ENCODE results near the gene AUP1.

Gene AUP1

DNA sequence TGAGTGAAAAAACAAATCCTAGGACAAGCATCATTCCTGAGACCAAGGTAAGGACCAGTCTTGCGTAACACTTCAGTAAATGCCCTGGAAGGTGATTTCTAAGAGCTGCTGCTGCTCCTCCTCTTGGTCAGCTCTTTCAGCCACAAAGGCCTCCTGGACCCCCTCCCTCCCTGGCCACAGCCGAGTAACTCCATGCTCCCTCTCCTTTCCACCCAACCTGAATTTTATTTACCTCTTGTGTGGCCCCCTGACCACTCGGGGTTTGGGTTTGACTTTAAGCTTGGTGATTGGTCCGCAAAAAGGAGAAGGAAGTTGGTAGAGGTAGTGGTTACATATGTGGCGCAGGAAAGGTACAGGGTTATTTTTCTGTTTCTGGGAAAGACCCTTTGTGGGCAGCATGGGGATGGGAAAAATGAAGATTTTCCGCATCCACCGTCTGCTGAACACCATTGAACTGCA is 9.4 kb upstream of the AUP1 start:
- DNase-seq (no peak), ATAC-seq (replicated peaks) (no peak)
- Mint-ChIP-seq H3K27ac (no peak overlapping the region), H3K4me3 (no peak overlapping the region), H3K9me3 (no peaks in the 10 kb centered on the region), H3K27me3 (peaks cover 43 to 45% of the 10 kb centered on the region in 2 donors), H3K36me3 (ENCODE audit: insufficient read depth) (peaks cover 4% of the 10 kb centered on the region), H3K4me1 (ENCODE audit: low read depth in 2 of 2) (peaks cover 0 to 3% of the 10 kb centered on the region in 2 donors)

DNA sequence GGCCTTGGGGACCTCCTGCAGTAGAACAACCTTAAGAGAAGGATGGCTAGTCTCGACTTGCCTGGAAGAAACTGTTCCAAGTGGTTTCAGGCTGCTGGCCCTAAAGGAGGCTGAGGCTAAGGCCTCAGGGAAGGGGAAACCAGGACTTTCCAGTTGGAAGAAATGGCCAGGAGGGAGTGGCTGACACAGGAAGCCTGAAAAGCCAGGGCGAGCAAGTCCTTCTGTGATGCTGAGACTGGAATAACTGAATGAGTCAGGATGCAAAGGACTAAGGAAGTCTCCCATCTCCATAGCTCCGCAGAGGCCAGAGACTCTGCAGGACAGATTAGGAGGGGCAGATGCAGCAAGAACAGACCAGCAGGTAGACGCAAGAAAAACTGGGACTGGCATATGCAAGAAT is 7.6 kb upstream of the AUP1 start:
- H3K36me3 Mint-ChIP-seq (ENCODE audit: insufficient read depth) = peaks cover 4% of the 10 kb centered on the region
- DNase-seq = no peak
- H3K4me3 Mint-ChIP-seq = no peak overlapping the region
- no peak for ATAC-seq (replicated peaks)
- peaks cover 30 to 37% of the 10 kb centered on the region in 2 donors for H3K27me3 Mint-ChIP-seq
- peaks cover 2 to 5% of the 10 kb centered on the region in 2 donors for H3K4me1 Mint-ChIP-seq (ENCODE audit: low read depth in 2 of 2)
- H3K27ac Mint-ChIP-seq = no peak overlapping the region
- H3K9me3 Mint-ChIP-seq = no peaks in the 10 kb centered on the region

DNA sequence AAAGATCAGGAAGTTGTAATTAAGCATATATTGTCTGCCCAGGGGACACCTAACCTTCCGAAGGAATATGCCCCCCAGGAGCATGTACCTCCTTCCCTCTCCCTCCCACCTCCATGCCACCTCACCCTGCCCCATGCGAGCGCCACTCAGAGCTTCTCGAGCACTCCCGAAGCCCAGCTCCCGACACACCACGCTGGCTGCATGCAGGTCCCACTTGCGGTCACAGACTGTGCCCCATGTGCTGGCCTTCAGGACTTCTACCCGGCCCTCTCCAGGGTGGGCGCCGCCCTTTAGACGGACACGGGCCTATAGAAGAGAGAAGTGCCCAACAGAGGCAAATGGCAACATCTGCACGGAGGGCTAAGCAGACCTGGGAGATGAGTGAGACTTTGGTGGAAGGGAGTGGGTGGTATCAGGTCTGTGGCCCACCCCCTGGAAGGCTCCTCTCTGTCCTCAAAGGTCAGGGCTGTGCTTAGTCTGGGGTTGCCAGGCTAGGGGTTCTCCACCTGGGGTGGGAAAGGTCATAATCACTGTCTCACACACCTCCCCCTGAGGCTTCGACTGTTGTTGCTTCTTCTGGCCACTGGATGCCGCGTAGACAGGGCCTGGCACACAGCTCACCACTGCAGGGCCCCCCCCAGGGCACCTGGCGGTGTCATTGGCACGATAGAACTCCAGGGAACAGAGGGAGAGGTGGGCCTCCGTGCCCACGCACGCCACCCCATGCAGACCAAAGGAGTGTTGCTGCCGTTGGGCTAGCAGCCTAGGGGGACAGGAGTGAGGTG is 6.9 kb upstream of the AUP1 start:
- Mint-ChIP-seq H3K9me3 (no peaks in the 10 kb centered on the region), H3K36me3 (ENCODE audit: insufficient read depth) (peaks cover 4% of the 10 kb centered on the region), H3K4me1 (ENCODE audit: low read depth in 2 of 2) (peaks cover 7 to 10% of the 10 kb centered on the region in 2 donors), H3K4me3 (no peak overlapping the region), H3K27me3 (peaks cover 28 to 34% of the 10 kb centered on the region in 2 donors), H3K27ac (peak overlapping the region in 1 of 2 donors; percentile 52)
- no peak for DNase-seq
- ATAC-seq (replicated peaks) = no peak

DNA sequence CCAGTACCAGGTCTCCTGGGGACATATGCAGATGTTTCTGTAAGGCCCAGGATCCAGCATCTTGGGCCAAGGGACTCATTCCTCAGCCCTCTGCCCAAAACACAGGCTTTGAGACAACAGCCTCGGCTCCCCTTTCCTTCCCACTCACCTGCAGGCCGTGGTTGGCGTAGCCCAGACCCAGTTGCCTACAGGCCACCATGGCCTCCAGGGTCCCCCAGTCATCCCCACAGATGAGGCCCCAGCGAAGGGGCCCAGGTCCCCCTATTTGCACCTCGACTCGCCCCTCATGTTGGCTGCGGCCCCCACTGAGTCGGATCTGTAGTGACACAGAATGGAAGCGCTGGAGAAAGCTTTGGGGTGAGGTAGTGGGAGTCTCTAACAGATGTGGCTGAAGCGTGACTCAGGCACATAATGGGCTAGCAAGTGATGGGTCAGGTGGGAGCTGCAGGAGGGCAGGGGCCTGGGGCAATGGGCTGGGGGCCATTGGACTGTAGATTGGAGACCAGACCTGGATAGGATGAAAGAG is 6.0 kb upstream of the AUP1 start:
- no peak overlapping the region for H3K4me3 Mint-ChIP-seq
- no peaks in the 10 kb centered on the region for H3K9me3 Mint-ChIP-seq
- H3K27me3 Mint-ChIP-seq = peaks cover 28 to 34% of the 10 kb centered on the region in 2 donors
- H3K4me1 Mint-ChIP-seq (ENCODE audit: low read depth in 2 of 2) = peaks cover 15 to 18% of the 10 kb centered on the region in 2 donors
- peaks cover 5% of the 10 kb centered on the region for H3K36me3 Mint-ChIP-seq (ENCODE audit: insufficient read depth)
- ATAC-seq (replicated peaks) (no peak), DNase-seq (no peak)
- H3K27ac Mint-ChIP-seq = peak overlapping the region in 1 of 2 donors; percentile 52

DNA sequence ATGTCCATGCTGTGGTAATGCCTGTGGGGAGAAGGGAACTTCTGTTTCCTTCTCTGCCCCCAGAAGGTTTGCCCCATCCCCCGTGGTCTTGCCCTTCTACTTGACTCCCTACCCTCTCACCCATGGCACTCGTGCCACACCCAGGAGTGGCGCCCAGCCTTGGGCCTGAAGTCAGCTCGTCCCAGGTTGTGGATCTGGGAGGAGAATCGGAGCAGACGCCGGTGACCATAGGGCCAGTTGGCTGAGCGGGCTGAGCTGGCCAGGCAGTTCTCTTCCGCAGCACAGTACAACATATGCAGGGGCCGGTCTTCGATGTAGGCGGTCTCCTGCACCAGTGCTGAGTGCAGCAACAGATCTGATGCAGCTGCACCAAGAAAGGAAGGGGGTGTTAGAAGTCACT is 4.9 kb upstream of the AUP1 start:
- Mint-ChIP-seq H3K27ac (no peak overlapping the region), H3K4me1 (ENCODE audit: low read depth in 2 of 2) (peaks cover 15 to 21% of the 10 kb centered on the region in 2 donors), H3K36me3 (ENCODE audit: insufficient read depth) (peaks cover 15% of the 10 kb centered on the region), H3K27me3 (peaks cover 22 to 26% of the 10 kb centered on the region in 2 donors), H3K9me3 (no peaks in the 10 kb centered on the region), H3K4me3 (no peak overlapping the region)
- no peak for DNase-seq
- ATAC-seq (replicated peaks) = no peak

DNA sequence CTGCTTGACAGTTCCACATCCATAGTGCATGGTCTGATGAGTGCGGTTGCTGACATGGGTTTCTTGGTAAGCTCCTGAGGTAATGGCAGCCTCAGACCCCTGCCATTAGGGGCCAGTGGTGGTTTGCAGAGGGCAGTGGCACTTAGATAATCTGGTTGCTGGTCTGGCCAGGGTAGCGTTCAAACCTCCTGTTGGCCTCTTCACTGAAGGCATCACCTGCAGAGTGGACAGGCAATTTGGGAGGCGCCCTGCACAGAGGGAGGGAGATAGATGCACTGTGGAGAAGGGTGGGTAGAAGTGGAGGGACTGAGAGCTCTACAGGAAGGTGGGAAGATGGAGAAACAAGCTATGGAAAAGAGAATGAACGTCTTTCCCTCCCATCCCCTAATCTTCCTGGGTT is 4.0 kb upstream of the AUP1 start:
- peaks cover 16 to 17% of the 10 kb centered on the region in 2 donors for H3K27me3 Mint-ChIP-seq
- no peak overlapping the region for H3K4me3 Mint-ChIP-seq
- DNase-seq (no peak), ATAC-seq (replicated peaks) (no peak)
- H3K36me3 Mint-ChIP-seq (ENCODE audit: insufficient read depth) = peaks cover 19% of the 10 kb centered on the region
- H3K9me3 Mint-ChIP-seq = no peaks in the 10 kb centered on the region
- H3K4me1 Mint-ChIP-seq (ENCODE audit: low read depth in 2 of 2) = peaks cover 21 to 26% of the 10 kb centered on the region in 2 donors
- peak overlapping the region in 1 of 2 donors; percentile 46 for H3K27ac Mint-ChIP-seq

DNA sequence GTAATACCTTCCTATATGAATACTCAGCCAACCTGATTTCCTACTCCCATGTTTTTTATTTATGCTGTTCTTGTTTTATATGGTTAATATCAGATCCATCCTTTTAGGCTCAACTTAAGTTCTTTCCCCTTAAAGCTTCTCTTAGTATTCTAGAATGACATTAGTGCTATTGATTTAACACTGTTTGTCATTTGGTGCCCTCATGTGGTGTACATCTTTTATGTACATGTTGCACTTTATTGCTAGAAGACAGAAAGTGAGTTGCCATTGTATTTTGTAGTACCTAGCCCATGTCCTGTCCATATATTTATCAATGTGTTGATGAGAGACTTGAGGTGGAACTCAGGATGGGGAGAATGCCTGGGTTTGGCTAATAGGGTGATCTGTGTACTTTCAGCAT is 2.7 kb upstream of the AUP1 start:
- Mint-ChIP-seq H3K4me3 (peak overlapping the region in 1 of 2 donors; percentile 42), H3K4me1 (ENCODE audit: low read depth in 2 of 2) (peaks cover 27 to 34% of the 10 kb centered on the region in 2 donors), H3K27ac (peak overlapping the region in 1 of 2 donors; percentile 92), H3K9me3 (no peaks in the 10 kb centered on the region), H3K27me3 (peaks cover 4% of the 10 kb centered on the region in 2 donors), H3K36me3 (ENCODE audit: insufficient read depth) (peaks cover 28% of the 10 kb centered on the region)
- ATAC-seq (replicated peaks) (no peak), DNase-seq (no peak)

DNA sequence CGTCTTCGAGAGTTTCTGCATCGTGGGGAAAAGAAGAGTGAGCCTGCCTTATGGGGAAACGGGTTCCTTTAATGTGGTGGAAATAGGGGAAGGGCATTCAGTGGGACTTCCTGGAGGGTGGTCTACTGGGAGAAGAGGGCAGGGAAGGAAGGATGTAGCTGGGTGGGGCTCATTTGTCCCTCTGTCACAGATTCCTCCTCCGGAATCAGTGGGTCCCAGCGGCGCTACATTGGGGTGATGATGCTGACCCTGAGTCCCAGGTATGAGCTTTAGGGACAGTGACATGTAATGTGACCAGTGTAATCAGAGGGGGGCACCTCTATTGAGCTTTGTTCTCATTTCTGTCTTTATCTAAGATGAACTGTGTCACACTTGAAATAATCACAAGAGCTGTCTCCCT is 2.2 kb upstream of the AUP1 start:
- no peaks in the 10 kb centered on the region for H3K9me3 Mint-ChIP-seq
- H3K27me3 Mint-ChIP-seq = no peaks in the 10 kb centered on the region
- H3K4me3 Mint-ChIP-seq = peak overlapping the region in 1 of 2 donors; percentile 42
- H3K27ac Mint-ChIP-seq = peak overlapping the region; percentile 92 to 98
- DNase-seq = no peak
- no peak for ATAC-seq (replicated peaks)
- H3K36me3 Mint-ChIP-seq (ENCODE audit: insufficient read depth) = peaks cover 34% of the 10 kb centered on the region
- peaks cover 27 to 37% of the 10 kb centered on the region in 2 donors for H3K4me1 Mint-ChIP-seq (ENCODE audit: low read depth in 2 of 2)

DNA sequence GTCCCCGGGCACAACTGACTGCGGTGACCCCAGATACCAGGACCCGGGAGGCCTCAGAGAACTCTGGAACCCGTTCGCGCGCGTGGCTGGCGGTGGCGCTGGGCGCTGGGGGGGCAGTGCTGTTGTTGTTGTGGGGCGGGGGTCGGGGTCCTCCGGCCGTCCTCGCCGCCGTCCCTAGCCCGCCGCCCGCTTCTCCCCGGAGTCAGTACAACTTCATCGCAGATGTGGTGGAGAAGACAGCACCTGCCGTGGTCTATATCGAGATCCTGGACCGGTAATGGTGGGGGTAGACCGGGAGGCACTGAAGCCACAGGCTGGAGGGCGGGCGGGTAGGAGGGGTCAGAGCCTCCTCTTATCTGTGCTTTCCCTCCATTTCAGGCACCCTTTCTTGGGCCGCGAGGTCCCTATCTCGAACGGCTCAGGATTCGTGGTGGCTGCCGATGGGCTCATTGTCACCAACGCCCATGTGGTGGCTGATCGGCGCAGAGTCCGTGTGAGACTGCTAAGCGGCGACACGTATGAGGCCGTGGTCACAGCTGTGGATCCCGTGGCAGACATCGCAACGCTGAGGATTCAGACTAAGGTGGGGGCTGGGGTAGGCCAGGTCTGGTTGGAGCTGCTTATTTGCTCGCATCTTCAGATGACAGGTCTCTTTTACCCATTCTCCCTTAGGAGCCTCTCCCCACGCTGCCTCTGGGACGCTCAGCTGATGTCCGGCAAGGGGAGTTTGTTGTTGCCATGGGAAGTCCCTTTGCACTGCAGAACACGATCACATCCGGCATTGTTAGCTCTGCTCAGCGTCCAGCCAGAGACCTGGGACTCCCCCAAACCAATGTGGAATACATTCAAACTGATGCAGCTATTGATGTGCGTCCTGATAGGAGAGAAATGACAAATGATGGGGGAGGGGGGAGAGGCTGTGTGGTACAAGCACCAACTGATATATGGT is 1.0 kb upstream of the AUP1 start:
- Mint-ChIP-seq H3K4me3 (peak overlapping the region; percentile 86 to 95), H3K9me3 (no peaks in the 10 kb centered on the region), H3K36me3 (ENCODE audit: insufficient read depth) (peaks cover 42% of the 10 kb centered on the region), H3K4me1 (ENCODE audit: low read depth in 2 of 2) (peaks cover 27 to 39% of the 10 kb centered on the region in 2 donors), H3K27ac (peak overlapping the region; percentile 92 to 98), H3K27me3 (no peaks in the 10 kb centered on the region)
- peak; percentile 66 to 72 (median 70) for DNase-seq
- ATAC-seq (replicated peaks) = peak; percentile 60

DNA sequence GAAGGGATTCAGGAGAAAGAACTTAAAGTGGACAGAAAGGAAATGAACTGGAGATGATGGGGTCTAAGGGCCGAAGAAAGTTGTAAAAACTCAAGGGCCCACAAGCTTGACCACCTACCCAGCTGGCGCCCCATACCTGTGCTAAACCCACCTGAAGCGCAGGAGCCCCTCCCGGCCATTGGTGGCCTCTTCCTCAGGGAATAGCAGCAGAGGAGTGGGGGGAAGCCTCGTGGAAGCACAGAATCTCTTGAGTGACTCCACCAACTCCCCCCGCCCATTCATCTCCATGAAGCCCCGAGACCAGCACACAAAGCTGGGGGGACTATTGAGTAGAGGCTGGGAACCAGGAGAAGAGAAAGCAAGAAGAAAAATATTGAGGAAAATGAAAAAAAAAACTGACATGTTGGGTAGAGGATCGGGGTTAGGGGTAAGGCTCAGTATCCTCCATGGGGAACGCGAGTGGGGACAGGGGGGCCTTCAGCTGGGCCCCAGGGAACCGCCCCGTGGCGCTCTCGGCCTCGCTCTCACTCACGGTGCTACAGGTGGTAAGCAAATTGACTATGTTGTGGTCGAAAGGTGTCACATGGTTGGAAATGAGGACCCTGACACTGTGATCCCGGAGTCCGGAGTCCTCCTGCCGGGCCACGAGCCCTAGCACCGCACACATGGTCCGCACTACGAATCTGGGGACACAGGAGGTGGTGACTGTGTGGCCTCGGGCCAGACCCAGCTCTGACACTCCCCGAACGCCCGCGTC is 728 bp downstream of the AUP1 start:
- H3K4me3 Mint-ChIP-seq = peak overlapping the region; percentile 86 to 95
- DNase-seq (no peak), ATAC-seq (replicated peaks) (no peak)
- H3K36me3 Mint-ChIP-seq (ENCODE audit: insufficient read depth) = peaks cover 42% of the 10 kb centered on the region
- H3K4me1 Mint-ChIP-seq (ENCODE audit: low read depth in 2 of 2) = peaks cover 27 to 39% of the 10 kb centered on the region in 2 donors
- peak overlapping the region; percentile 92 to 98 for H3K27ac Mint-ChIP-seq
- no peaks in the 10 kb centered on the region for H3K27me3 Mint-ChIP-seq
- no peaks in the 10 kb centered on the region for H3K9me3 Mint-ChIP-seq

DNA sequence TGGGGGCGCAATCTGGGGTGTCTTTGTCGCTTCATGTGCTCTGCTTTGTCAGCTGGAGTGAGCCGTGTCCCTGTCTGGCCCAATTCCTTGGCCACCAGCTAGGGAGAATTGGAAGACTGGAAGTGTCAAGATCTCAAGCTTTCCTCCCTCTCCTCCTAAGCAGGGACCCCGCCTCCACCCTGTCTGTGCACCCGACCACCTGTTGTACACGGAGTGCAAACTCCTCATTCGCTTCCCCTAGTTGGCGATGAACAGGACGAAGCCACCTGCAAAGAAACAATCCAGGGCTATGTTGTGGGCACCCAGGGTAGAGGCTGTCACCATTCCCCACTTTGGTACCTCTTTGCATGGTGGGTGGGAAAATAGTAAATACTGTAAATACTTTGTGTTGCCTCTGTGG is 1.8 kb downstream of the AUP1 start:
- Mint-ChIP-seq H3K27me3 (no peaks in the 10 kb centered on the region), H3K9me3 (no peaks in the 10 kb centered on the region), H3K27ac (peak overlapping the region in 1 of 2 donors; percentile 98), H3K36me3 (ENCODE audit: insufficient read depth) (peaks cover 42% of the 10 kb centered on the region), H3K4me1 (ENCODE audit: low read depth in 2 of 2) (peaks cover 27 to 39% of the 10 kb centered on the region in 2 donors), H3K4me3 (peak overlapping the region; percentile 86 to 95)
- ATAC-seq (replicated peaks) (no peak), DNase-seq (no peak)

DNA sequence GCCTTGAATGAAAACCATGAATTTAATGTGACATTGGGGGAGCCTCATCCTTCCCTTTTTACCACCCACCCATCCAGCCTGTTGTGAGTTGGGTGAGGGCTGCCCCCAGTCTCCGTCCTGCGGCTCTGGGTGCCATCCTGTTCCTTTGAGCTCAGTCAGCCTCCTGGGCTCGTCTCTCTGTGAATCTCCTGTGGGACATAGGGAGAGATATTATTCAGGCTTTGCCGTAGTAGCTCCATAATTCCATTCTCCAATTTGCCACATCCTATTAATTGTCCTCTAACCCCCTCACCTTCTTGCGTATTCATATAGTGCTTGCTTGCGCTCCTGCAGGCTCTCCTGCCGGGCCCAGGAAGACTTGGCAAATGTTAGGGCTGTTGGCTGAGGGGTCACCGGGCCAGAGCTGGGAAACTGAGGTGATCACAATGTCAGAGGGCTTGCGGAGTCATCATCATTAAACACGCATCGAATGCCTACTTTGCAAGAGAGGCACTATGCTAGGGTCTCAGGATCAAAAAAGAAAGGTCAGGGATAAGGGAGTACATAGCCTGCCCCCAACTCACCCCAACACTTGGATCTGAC is 2.8 kb downstream of the AUP1 start:
- H3K36me3 Mint-ChIP-seq (ENCODE audit: insufficient read depth) = peaks cover 42% of the 10 kb centered on the region
- no peak overlapping the region for H3K4me3 Mint-ChIP-seq

More for the DNA sequence above, 2.8 kb downstream of the AUP1 start:
- Mint-ChIP-seq H3K9me3 (no peaks in the 10 kb centered on the region), H3K27me3 (no peaks in the 10 kb centered on the region), H3K4me1 (ENCODE audit: low read depth in 2 of 2) (peaks cover 22 to 34% of the 10 kb centered on the region in 2 donors), H3K27ac (no peak overlapping the region)
- no peak for DNase-seq
- ATAC-seq (replicated peaks) = no peak

All from effector memory CD8-positive, alpha-beta T cell (primary cell).